ENCODE measurements around the gene NUP43. TPM values are rescaled to one million over a fixed set of nuclear protein-coding genes. Genes with fewer than 3 reads are reported as not detected.

The NUP43 gene
- total and polyA plus RNA-seq, 10 of the 15 experiments (the other 5 are each of a cell fraction or from before 2014, with no cell fraction given), result 8.9 to 54.2 (median 27.7) TPM

- TF ChIP-seq BCL3 (IDR thresholded peaks at IDR 0.05; ENCODE audit: borderline replicate concordance, insufficient read depth, low read depth, low read length, poor library complexity, severe bottlenecking) (no peak), TCF7 (IDR thresholded peaks at IDR 0.05; ENCODE audit: borderline replicate concordance) (no peak)
These were observed 23.3 kb upstream of the NUP43 start (continued) for GRCh38 chr6:149769676-149770075.

GRCh38 chr6:149766156-149766769, 19.9 kb upstream of the NUP43 start:
- H3K27me3 ChIP-seq (replicated peaks in 1 of 2; ENCODE audit: control insufficient read depth in 2 of 2, insufficient read depth in 2 of 2, low read length in 1 of 2), result no peaks in the 10 kb centered on the region
- H3K36me3 ChIP-seq (ENCODE audit: control insufficient read depth in 2 of 2, insufficient read depth in 2 of 2, low read length in 1 of 2), result no peaks in the 10 kb centered on the region
- H3K27ac ChIP-seq (ENCODE audit: control insufficient read depth, insufficient read depth), result no peak overlapping the region
- no peak for TF ChIP-seq MTA3 (IDR thresholded peaks at IDR 0.05; ENCODE audit: borderline replicate concordance, low read length)
- no peak for TF ChIP-seq FOXK2 (IDR thresholded peaks at IDR 0.05)
- no peak for TF ChIP-seq HDAC6 (IDR thresholded peaks at IDR 0.05; ENCODE audit: unreplicated experiment)
- no peak for TF ChIP-seq PBX3 (IDR thresholded peaks at IDR 0.05; ENCODE audit: insufficient replicate concordance, low read depth, low read length)
- TF ChIP-seq BCL3 (IDR thresholded peaks at IDR 0.05; ENCODE audit: borderline replicate concordance, insufficient read depth, low read depth, low read length, poor library complexity, severe bottlenecking), result no peak
- no peak for TF ChIP-seq SIN3A (IDR thresholded peaks at IDR 0.05; ENCODE audit: low read depth, low read length)
- no peak for TF ChIP-seq USF2 (IDR thresholded peaks at IDR 0.05; ENCODE audit: borderline replicate concordance, low read depth, low read length)
- POLR2A ChIA-PET, result no interaction called here
- RAD21 ChIA-PET (ENCODE audit: unreplicated experiment), result no interaction called here
- DNase-seq (ENCODE audit: low read depth, low spot score) (no peak), ATAC-seq (no peak), FAIRE-seq (no peak)
- H4K20me1 ChIP-seq (ENCODE audit: control insufficient read depth, insufficient read depth), result no peaks in the 10 kb centered on the region
- H3K4me1 ChIP-seq (ENCODE audit: control insufficient read depth, insufficient read depth, low read length), result peaks cover 9% of the 10 kb centered on the region
- no peak overlapping the region for H3K4me3 ChIP-seq
- H3K79me2 ChIP-seq (ENCODE audit: control insufficient read depth, insufficient read depth, low read length), result peaks cover 9% of the 10 kb centered on the region
- in situ Hi-C loops (cut with MboI) (no loop called here), intact Hi-C loops (cut with micrococcal nuclease; ENCODE audit: unreplicated experiment) (no loop called here)
- H3K9ac ChIP-seq (ENCODE audit: control insufficient read depth, insufficient read depth, low read length), result no peak overlapping the region
- no peak overlapping the region for H2AFZ ChIP-seq (ENCODE audit: control insufficient read depth, low read depth, low read length)
- BruUV-seq (replicated peaks), result TSS peak; percentile 45
- peaks cover 4% of the 10 kb centered on the region for H3K9me3 ChIP-seq (replicated peaks; ENCODE audit: control insufficient read depth, insufficient read depth, low read length)
- WGBS (ENCODE audit: insufficient coverage, insufficient replicate concordance, low lambda C conversion rate, missing lambda C conversion rate), result 64% methylated on average over 3 of the region's 3 CpGs
- SMC1A ChIA-PET (ENCODE audit: uncharacterized antibody, unreplicated experiment), result interaction anchor here (0.6 kb wide), 1 partner anchor 9 kb away, joined by 3 read pairs; no protein-coding TSS in a partner anchor
- CTCF ChIA-PET, result interaction anchor here (1.0 kb wide), 1 partner anchor 22 kb away, joined by 3 read pairs; no protein-coding TSS in a partner anchor
- no peak overlapping the region for H3K4me2 ChIP-seq (ENCODE audit: control insufficient read depth, insufficient read depth)

All from GM12878 (cell line).